Measurements from ENCODE around the gene CBARP.
A peak's percentile ranks its signal among the peaks of the same experiment; 100 is the strongest.
"Not testable (repeated sequence)": the region's sequence is repeated elsewhere in the genome, so short reads cannot be mapped to it uniquely, and the experiment has no call there.

The CBARP gene

GRCh38 chr19:1213391-1214286 is 24.2 kb downstream of the CBARP start:
- no peak for DNase-seq (ENCODE audit: low read depth, low spot score)

- DNase-seq (ENCODE audit: low read depth, low spot score): no peak
Measured at GRCh38 chr19:1211494-1212234, 26.1 kb downstream of the CBARP start.

GRCh38 chr19:1210227-1210538 is 27.6 kb downstream of the CBARP start:
- no peak for DNase-seq (ENCODE audit: low read depth, low spot score)

GRCh38 chr19:1208830-1209229 is 29.0 kb downstream of the CBARP start:
- not testable (repeated sequence) for DNase-seq (ENCODE audit: low read depth, low spot score)

GRCh38 chr19:1206864-1207450 is 30.8 kb downstream of the CBARP start:
- no peak for DNase-seq (ENCODE audit: low read depth, low spot score)

GRCh38 chr19:1206150-1206863 is 31.5 kb downstream of the CBARP start:
- no peak for DNase-seq (ENCODE audit: low read depth, low spot score)

GRCh38 chr19:1205114-1206099 is 32.4 kb downstream of the CBARP start, which contains the start of gene STK11:
STK11 (plus strand) TSS chr19:1205778; CDS start chr19:1206914, 1,136 bp downstream.
- DNase-seq (ENCODE audit: low read depth, low spot score): peak; percentile 98

GRCh38 chr19:1200614-1201013 is 37.2 kb downstream of the CBARP start:
- DNase-seq (ENCODE audit: low read depth, low spot score): not testable (repeated sequence)

GRCh38 chr19:1199531-1199930 is 38.3 kb downstream of the CBARP start:
- DNase-seq (ENCODE audit: low read depth, low spot score): no peak

GRCh38 chr19:1189419-1189818 is 48.4 kb downstream of the CBARP start:
- no peak for DNase-seq (ENCODE audit: low read depth, low spot score)

GRCh38 chr19:1183543-1184172 is 54.1 kb downstream of the CBARP start:
- no peak for DNase-seq (ENCODE audit: low read depth, low spot score)

- DNase-seq (ENCODE audit: low read depth, low spot score): no peak
Measured at GRCh38 chr19:1182727-1183126, 55.1 kb downstream of the CBARP start.

- no peak for DNase-seq (ENCODE audit: low read depth, low spot score)
Measured at GRCh38 chr19:1182068-1182467, 55.7 kb downstream of the CBARP start.

- no peak for DNase-seq (ENCODE audit: low read depth, low spot score)
Measured at GRCh38 chr19:1181606-1182005, 56.2 kb downstream of the CBARP start.
